Measurements from ENCODE around the gene SPTBN1.

SPTBN1 gene

GRCh38 chr2:54550547-54550946 is 94.4 kb downstream of the SPTBN1 start:
- no peak overlapping the region for H3K4me3 ChIP-seq (ENCODE audit: low read depth, low read length)

GRCh38 chr2:54551123-54551756 is 95.1 kb downstream of the SPTBN1 start:
- H3K4me3 ChIP-seq (ENCODE audit: low read depth, low read length): no peak overlapping the region
- no peak for TF ChIP-seq CTCF (IDR thresholded peaks at IDR 0.05; ENCODE audit: low read depth, low read length)

More at GRCh38 chr2:54550547-54550946, 94.4 kb downstream of the SPTBN1 start:
- no peak for TF ChIP-seq CTCF (IDR thresholded peaks at IDR 0.05; ENCODE audit: low read depth, low read length)

GRCh38 chr2:54553075-54553474 is 96.9 kb downstream of the SPTBN1 start:
- no peak overlapping the region for H3K4me3 ChIP-seq (ENCODE audit: low read depth, low read length)
- no peak for TF ChIP-seq CTCF (IDR thresholded peaks at IDR 0.05; ENCODE audit: low read depth, low read length)

GRCh38 chr2:54553775-54554174 is 97.6 kb downstream of the SPTBN1 start:
- no peak overlapping the region for H3K4me3 ChIP-seq (ENCODE audit: low read depth, low read length)
- no peak for TF ChIP-seq CTCF (IDR thresholded peaks at IDR 0.05; ENCODE audit: low read depth, low read length)

- no peak overlapping the region for H3K4me3 ChIP-seq (ENCODE audit: low read depth, low read length)
These were observed 99.3 kb downstream of the SPTBN1 start for GRCh38 chr2:54555318-54555837.

GRCh38 chr2:54556621-54557121 is 100.5 kb downstream of the SPTBN1 start:
- H3K4me3 ChIP-seq (ENCODE audit: low read depth, low read length): no peak overlapping the region
- TF ChIP-seq CTCF (IDR thresholded peaks at IDR 0.05; ENCODE audit: low read depth, low read length): no peak

More at GRCh38 chr2:54555318-54555837, 99.3 kb downstream of the SPTBN1 start:
- no peak for TF ChIP-seq CTCF (IDR thresholded peaks at IDR 0.05; ENCODE audit: low read depth, low read length)

GRCh38 chr2:54557211-54557600 is 101.1 kb downstream of the SPTBN1 start:
- no peak overlapping the region for H3K4me3 ChIP-seq (ENCODE audit: low read depth, low read length)
- TF ChIP-seq CTCF (IDR thresholded peaks at IDR 0.05; ENCODE audit: low read depth, low read length): no peak

Measured in WI38 (cell line).